Liver (tissue), 9 donors: Measurements from ENCODE around the gene COX10. TPM values are rescaled to one million over a fixed set of nuclear protein-coding genes. Genes with fewer than 3 reads are reported as not detected.

ENCODE experiments used
- DNase-seq: peaks from one replicate; pipeline ENCODE4 v3.0.0-alpha.2; 2017; ENCODE audit warnings: low spot score
- H3K27ac ChIP-seq, 2 donors: one replicate each; pipeline ENCODE4 v1.7.0; 2013; ENCODE audit warnings: inconsistent platforms in 2 of 2, low read length in 2 of 2, control low read depth in 1 of 2, low read depth in 1 of 2, mild to moderate bottlenecking in 1 of 2
- H3K27me3 ChIP-seq, 4 donors: one replicate each; pipeline versions ENCODE4 v1.6.1 to v1.7.0; 2013; ENCODE audit warnings: low read length in 3 of 4, inconsistent platforms in 1 of 4, mild to moderate bottlenecking in 1 of 4, moderate library complexity in 1 of 4; ENCODE audit not compliant: control insufficient read depth in 4 of 4, insufficient read depth in 4 of 4
- H3K36me3 ChIP-seq, 4 donors: one replicate each; pipeline versions ENCODE4 v1.6.1 to v1.7.0; 2013; ENCODE audit warnings: low read length in 3 of 4, mild to moderate bottlenecking in 3 of 4, low read depth in 1 of 4, moderate library complexity in 1 of 4; ENCODE audit not compliant: control insufficient read depth in 4 of 4, insufficient read depth in 3 of 4
- H3K4me1 ChIP-seq, 4 donors: one replicate each; pipeline versions ENCODE4 v1.6.1 to v1.7.0; 2013; ENCODE audit warnings: low read length in 3 of 4, mild to moderate bottlenecking in 3 of 4, moderate library complexity in 1 of 4; ENCODE audit not compliant: control insufficient read depth in 4 of 4, insufficient read depth in 4 of 4
- H3K4me3 ChIP-seq, 3 donors: one replicate each; pipeline versions ENCODE4 v1.6.1 to v1.7.0; 2013; ENCODE audit warnings: low read length in 3 of 3, control low read depth in 1 of 3, low read depth in 1 of 3, mild to moderate bottlenecking in 1 of 3
- H3K9ac ChIP-seq, 2 donors: one replicate each; pipeline ENCODE4 v1.7.0; 2013; ENCODE audit warnings: low read length in 2 of 2, mild to moderate bottlenecking in 2 of 2, moderate library complexity in 2 of 2, control low read depth in 1 of 2, low read depth in 1 of 2
- H3K9me3 ChIP-seq, 4 donors: one replicate each; pipeline versions ENCODE4 v1.6.1 to v1.7.0; 2013; ENCODE audit warnings: low read length in 3 of 4; ENCODE audit not compliant: control insufficient read depth in 4 of 4
- EGR1 ChIP-seq, 2 donors: IDR thresholded peaks; 2 replicates each; pipeline ENCODE4 v1.6.1; 2016 to 2018; ENCODE audit warnings: antibody characterized with exemption in 2 of 2, low read depth in 2 of 2
- FOXA1 ChIP-seq: IDR thresholded peaks from 2 replicates; pipeline ENCODE4 v1.6.1; 2016; ENCODE audit warnings: antibody characterized with exemption
- FOXA2 ChIP-seq: IDR thresholded peaks from 2 replicates; pipeline ENCODE4 v1.6.1; 2016; ENCODE audit warnings: antibody characterized with exemption
- HNF4A ChIP-seq, 2 donors: conservative IDR thresholded peaks; 2 replicates each; pipeline ENCODE4 v1.6.1; 2016; ENCODE audit warnings: antibody characterized with exemption in 2 of 2, mild to moderate bottlenecking in 2 of 2
- NR2F2 ChIP-seq: IDR thresholded peaks from 2 replicates; pipeline ENCODE4 v1.6.1; 2016; ENCODE audit warnings: antibody characterized with exemption
- RAD21 ChIP-seq, 2 donors: IDR thresholded peaks; 2 replicates each; pipeline ENCODE4 v1.6.1; 2016; ENCODE audit warnings: antibody characterized with exemption in 2 of 2, mild to moderate bottlenecking in 2 of 2
- RXRA ChIP-seq, 2 donors: IDR thresholded peaks; 2 replicates each; pipeline ENCODE4 v1.6.1; 2017 to 2018; ENCODE audit warnings: antibody characterized with exemption in 2 of 2, mild to moderate bottlenecking in 1 of 2
- TAF1 ChIP-seq: conservative IDR thresholded peaks from 2 replicates; pipeline ENCODE4 v1.6.1; 2016; ENCODE audit warnings: antibody characterized with exemption, mild to moderate bottlenecking
- YY1 ChIP-seq: IDR thresholded peaks from 2 replicates; pipeline ENCODE4 v1.6.1; 2016; ENCODE audit warnings: antibody characterized with exemption, mild to moderate bottlenecking
- WGBS: extraction: QIAGEN DNeasy Blood & Tissue Kit; methylation state at CpG from one replicate; pipeline ENCODE4 v1.1.7; 2013; 5-methylcytosine and 5-hydroxymethylcytosine counted together
- polyA plus RNA-seq, 2 donors: library from polyadenylated mRNA; stranded (reverse) in 1 of 2; unstranded in 1 of 2; fragments of 200-250 nt in 1 of 2; fragments of >200 nt in 1 of 2; fragmentation: Nextera tagmentation in 1 of 2; extraction: Ambion mirVana in 1 of 2; gene quantifications; one replicate each; pipeline versions ENCODE4 v1.2.1 to v1.2.3, GENCODE V29; 2013 to 2015
- total RNA-seq, 2 donors: library from RNA; depleted of rRNA; stranded (reverse); fragments of >200 nt; gene quantifications; one replicate each; pipeline ENCODE4 v1.2.3, GENCODE V29; 2014
- TF ChIP-seq, protein P1 (sequence below): IDR thresholded peaks from 2 replicates; pipeline ENCODE4 v1.6.1; 2016; ENCODE audit warnings: antibody characterized with exemption
- TF ChIP-seq, protein P2 (sequence below): IDR thresholded peaks from 2 replicates; pipeline ENCODE4 v1.6.1; 2016; ENCODE audit warnings: antibody characterized with exemption
- TF ChIP-seq, protein P3 (sequence below): fragments of 150-350 bp; IDR thresholded peaks from 2 replicates; pipeline ENCODE4 v1.5.1; 2017; ENCODE audit warnings: improper control_type of control experiment, low read depth, low read length; ENCODE audit not compliant: missing input control
- TF ChIP-seq, protein P4 (sequence below): IDR thresholded peaks from 2 replicates; pipeline ENCODE4 v1.6.1; 2016; ENCODE audit warnings: antibody characterized with exemption, mild to moderate bottlenecking
- donor health status: healthy.
- donor health status: healthy.
- donor health status: healthy.
- donor health status: healthy.
- donor health status: healthy.

The COX10 gene
- total and polyA plus RNA-seq, 4 donors = 7.0 to 15.1 (median 8.7) TPM

DNA sequence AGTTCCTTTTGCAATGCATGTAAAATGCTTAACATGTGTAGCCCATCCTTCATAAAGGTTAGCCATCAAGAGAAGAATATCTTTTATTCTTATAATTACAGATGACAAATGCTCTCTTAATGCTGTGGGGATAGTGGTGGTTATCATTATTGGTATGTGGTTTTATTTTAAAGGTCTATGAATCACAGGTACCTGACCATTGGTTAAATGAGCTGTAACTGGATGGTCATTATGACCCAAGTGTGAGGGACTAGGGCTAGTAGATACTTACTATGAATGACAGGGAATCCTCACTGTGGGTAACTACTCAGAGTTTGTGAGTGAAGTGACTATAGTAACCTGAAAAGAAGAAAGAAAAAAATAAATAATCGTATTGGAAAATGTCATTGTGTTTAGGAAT is 88.5 kb downstream of the COX10 start:
- no peak for TF ChIP-seq RXRA (IDR thresholded peaks at IDR 0.05)
- no peak for TF ChIP-seq NR2F2
- no peak for TF ChIP-seq RAD21 (IDR thresholded peaks at IDR 0.05)
- no peak for TF ChIP-seq FOXA2
- TF ChIP-seq, protein P1, sequence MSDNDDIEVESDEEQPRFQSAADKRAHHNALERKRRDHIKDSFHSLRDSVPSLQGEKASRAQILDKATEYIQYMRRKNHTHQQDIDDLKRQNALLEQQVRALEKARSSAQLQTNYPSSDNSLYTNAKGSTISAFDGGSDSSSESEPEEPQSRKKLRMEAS = no peak
- TF ChIP-seq TAF1 = no peak

DNA sequence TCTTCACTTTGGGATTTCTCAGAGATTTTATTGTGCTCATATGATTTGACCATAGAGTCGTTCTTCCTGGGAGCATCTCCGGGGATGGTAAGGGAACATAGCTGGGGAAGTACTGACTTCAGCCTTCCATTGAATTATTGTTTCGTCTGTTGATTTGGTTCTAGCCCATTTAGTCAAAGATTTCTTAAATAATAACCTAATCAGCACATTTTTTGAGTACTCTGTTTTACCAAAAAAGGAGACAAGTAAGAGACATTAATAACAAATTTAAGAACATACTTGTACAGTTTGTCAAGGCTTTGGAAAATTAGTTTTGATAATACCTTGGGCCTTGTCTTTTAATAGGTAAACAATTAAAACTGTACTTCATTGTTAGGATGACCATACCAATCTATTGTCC is 89.4 kb downstream of the COX10 start:
- H3K36me3 ChIP-seq = peaks cover 0 to 6% (median 0%) of the 10 kb centered on the region in 4 donors
- WGBS = 97% methylated on average over 3 of the region's 3 CpGs
- H3K27ac ChIP-seq = no peak overlapping the region
- no peaks in the 10 kb centered on the region for H3K9me3 ChIP-seq
- DNase-seq = no peak
- no peaks in the 10 kb centered on the region for H3K4me1 ChIP-seq
- no peak overlapping the region for H3K9ac ChIP-seq
- no peak overlapping the region for H3K4me3 ChIP-seq
- TF ChIP-seq, protein P1 = no peak
- TF ChIP-seq, protein P2, sequence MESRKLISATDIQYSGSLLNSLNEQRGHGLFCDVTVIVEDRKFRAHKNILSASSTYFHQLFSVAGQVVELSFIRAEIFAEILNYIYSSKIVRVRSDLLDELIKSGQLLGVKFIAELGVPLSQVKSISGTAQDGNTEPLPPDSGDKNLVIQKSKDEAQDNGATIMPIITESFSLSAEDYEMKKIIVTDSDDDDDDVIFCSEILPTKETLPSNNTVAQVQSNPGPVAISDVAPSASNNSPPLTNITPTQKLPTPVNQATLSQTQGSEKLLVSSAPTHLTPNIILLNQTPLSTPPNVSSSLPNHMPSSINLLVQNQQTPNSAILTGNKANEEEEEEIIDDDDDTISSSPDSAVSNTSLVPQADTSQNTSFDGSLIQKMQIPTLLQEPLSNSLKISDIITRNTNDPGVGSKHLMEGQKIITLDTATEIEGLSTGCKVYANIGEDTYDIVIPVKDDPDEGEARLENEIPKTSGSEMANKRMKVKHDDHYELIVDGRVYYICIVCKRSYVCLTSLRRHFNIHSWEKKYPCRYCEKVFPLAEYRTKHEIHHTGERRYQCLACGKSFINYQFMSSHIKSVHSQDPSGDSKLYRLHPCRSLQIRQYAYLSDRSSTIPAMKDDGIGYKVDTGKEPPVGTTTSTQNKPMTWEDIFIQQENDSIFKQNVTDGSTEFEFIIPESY = no peak
- TF ChIP-seq, protein P3, sequence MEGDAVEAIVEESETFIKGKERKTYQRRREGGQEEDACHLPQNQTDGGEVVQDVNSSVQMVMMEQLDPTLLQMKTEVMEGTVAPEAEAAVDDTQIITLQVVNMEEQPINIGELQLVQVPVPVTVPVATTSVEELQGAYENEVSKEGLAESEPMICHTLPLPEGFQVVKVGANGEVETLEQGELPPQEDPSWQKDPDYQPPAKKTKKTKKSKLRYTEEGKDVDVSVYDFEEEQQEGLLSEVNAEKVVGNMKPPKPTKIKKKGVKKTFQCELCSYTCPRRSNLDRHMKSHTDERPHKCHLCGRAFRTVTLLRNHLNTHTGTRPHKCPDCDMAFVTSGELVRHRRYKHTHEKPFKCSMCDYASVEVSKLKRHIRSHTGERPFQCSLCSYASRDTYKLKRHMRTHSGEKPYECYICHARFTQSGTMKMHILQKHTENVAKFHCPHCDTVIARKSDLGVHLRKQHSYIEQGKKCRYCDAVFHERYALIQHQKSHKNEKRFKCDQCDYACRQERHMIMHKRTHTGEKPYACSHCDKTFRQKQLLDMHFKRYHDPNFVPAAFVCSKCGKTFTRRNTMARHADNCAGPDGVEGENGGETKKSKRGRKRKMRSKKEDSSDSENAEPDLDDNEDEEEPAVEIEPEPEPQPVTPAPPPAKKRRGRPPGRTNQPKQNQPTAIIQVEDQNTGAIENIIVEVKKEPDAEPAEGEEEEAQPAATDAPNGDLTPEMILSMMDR = no peak
- TF ChIP-seq RXRA (IDR thresholded peaks at IDR 0.05) = no peak
- no peak for TF ChIP-seq FOXA2
- TF ChIP-seq EGR1 (IDR thresholded peaks at IDR 0.05; ENCODE audit: low read depth in 2 of 2) = no peak
- TF ChIP-seq TAF1 = no peak
- TF ChIP-seq YY1 = no peak
- TF ChIP-seq FOXA1 = no peak
- TF ChIP-seq HNF4A (conservative IDR thresholded peaks at IDR 0.05) = no peak
- TF ChIP-seq, protein P4, sequence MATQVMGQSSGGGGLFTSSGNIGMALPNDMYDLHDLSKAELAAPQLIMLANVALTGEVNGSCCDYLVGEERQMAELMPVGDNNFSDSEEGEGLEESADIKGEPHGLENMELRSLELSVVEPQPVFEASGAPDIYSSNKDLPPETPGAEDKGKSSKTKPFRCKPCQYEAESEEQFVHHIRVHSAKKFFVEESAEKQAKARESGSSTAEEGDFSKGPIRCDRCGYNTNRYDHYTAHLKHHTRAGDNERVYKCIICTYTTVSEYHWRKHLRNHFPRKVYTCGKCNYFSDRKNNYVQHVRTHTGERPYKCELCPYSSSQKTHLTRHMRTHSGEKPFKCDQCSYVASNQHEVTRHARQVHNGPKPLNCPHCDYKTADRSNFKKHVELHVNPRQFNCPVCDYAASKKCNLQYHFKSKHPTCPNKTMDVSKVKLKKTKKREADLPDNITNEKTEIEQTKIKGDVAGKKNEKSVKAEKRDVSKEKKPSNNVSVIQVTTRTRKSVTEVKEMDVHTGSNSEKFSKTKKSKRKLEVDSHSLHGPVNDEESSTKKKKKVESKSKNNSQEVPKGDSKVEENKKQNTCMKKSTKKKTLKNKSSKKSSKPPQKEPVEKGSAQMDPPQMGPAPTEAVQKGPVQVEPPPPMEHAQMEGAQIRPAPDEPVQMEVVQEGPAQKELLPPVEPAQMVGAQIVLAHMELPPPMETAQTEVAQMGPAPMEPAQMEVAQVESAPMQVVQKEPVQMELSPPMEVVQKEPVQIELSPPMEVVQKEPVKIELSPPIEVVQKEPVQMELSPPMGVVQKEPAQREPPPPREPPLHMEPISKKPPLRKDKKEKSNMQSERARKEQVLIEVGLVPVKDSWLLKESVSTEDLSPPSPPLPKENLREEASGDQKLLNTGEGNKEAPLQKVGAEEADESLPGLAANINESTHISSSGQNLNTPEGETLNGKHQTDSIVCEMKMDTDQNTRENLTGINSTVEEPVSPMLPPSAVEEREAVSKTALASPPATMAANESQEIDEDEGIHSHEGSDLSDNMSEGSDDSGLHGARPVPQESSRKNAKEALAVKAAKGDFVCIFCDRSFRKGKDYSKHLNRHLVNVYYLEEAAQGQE = no peak
- TF ChIP-seq NR2F2 = no peak
- TF ChIP-seq RAD21 (IDR thresholded peaks at IDR 0.05) = no peak
- H3K27me3 ChIP-seq = no peaks in the 10 kb centered on the region

More for the DNA sequence above, 88.5 kb downstream of the COX10 start:
- Histone ChIP-seq H3K36me3 (peaks cover 0 to 6% (median 0%) of the 10 kb centered on the region in 4 donors), H3K27ac (no peak overlapping the region), H3K9ac (no peak overlapping the region), H3K4me1 (no peaks in the 10 kb centered on the region), H3K9me3 (no peaks in the 10 kb centered on the region), H3K4me3 (no peak overlapping the region), H3K27me3 (no peaks in the 10 kb centered on the region)
- DNase-seq = no peak
- WGBS = 95% methylated on average over 1 of the region's 1 CpG
